ENCODE data around the gene CDK13. TPM values are rescaled to one million over a fixed set of nuclear protein-coding genes. Genes with fewer than 3 reads are reported as not detected.
"Not testable (repeated sequence)": the region's sequence is repeated elsewhere in the genome, so short reads cannot be mapped to it uniquely, and the experiment has no call there.

Gene CDK13
- total RNA-seq, 1 experiment from 2014 or later, result 59.5 TPM

DNA sequence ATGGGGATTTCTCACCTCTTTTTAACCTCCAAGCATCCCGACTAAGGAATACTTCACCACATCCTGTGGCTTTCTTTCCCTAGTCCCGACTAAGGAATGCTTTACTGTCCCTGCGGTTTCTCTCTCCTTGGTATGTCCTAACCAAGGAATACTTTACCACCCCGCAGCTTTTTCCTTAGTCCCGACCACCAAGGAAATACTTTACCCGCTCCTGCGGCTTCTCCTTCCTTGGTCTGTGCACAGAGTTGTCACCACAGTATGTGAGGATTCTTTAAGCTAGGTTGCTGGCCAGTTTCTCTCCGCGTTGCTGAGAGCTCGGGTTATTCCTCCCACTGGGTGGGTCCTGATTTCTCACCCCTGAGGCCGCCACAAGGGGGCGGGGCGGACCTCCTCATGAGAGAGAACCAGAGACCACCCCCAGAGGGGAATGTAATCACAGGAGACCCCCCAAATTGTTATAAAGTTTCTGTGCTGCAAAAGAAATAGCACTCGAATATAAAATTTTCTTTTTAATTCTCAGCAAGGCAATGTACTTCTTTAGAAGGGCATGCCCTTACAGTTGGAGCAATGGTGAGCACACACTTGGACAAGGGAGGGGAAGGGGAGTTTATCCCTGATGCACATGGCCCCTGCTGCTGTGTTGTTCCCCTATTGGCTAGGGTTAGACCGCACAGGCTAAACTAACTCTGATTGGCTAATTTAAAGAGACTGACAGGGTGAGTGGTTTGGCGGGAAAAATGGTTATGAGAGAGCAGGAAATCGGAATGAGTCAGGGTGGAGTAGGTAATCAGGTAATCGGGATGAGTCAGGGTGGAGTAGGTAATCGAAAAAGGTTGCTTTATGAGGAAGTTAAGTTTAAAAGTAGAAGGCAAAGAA is 197.6 kb downstream of the CDK13 start:
- DNase-seq (ENCODE audit: low read depth), result peak; percentile 39

DNA sequence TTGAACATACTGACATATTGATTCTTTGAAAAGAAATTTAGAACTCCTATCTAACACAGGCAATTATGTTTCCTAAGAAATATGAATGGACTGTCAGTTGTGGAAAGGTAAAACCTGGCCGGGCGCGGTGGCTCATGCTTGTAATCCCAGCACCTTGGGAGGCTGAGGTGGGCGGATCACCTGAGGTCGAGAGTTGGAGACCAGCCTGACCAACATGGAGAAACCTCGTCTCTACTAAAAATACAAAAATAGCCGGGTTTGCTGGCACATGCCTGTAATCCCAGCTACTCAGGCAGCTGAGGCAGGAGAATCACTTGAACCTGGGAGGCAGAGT is 198.2 kb downstream of the CDK13 start:
- not testable (repeated sequence) for DNase-seq (ENCODE audit: low read depth)

DNA sequence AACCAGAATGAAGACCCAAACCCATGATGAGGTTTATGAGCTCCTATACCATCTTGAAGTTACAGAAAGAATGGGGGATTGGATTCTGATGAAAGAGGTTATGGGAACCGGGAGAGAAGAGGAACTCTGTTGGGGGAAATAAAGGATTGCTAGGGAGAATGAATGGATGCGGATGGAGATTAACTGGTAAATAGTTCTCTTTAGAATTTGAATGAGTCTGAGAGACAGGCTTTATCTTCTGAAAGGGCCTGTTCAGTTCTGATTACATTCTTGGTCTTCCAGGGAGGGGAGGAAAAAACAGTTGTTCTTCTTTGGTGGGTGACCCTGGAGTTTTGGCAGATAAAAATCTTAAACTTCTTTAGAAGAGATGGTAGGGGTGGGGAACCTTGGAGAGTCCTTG is 198.6 kb downstream of the CDK13 start:
- DNase-seq (ENCODE audit: low read depth), result no peak

Other genes with a start within 250 kb of the CDK13 start
- gene MPLKIP, start 184.4 kb downstream of the CDK13 start, total RNA-seq (2014; rRNA removed; shearing (Covaris generic)), result 57.6 and 69.6 TPM in 2 replicates
- 8.3 and 11.8 TPM in 2 replicates for gene SUGCT, start 184.7 kb downstream of the CDK13 start, total RNA-seq (2014; rRNA removed; shearing (Covaris generic))